NCI-H226 (cell line): ENCODE results near the gene MTHFD1L.
A peak's percentile ranks its signal among the peaks of the same experiment; 100 is the strongest.

Experiments used
- DNase-seq: peaks from one replicate; pipeline ENCODE4 v3.0.0-alpha.2; 2015

The MTHFD1L gene

DNA sequence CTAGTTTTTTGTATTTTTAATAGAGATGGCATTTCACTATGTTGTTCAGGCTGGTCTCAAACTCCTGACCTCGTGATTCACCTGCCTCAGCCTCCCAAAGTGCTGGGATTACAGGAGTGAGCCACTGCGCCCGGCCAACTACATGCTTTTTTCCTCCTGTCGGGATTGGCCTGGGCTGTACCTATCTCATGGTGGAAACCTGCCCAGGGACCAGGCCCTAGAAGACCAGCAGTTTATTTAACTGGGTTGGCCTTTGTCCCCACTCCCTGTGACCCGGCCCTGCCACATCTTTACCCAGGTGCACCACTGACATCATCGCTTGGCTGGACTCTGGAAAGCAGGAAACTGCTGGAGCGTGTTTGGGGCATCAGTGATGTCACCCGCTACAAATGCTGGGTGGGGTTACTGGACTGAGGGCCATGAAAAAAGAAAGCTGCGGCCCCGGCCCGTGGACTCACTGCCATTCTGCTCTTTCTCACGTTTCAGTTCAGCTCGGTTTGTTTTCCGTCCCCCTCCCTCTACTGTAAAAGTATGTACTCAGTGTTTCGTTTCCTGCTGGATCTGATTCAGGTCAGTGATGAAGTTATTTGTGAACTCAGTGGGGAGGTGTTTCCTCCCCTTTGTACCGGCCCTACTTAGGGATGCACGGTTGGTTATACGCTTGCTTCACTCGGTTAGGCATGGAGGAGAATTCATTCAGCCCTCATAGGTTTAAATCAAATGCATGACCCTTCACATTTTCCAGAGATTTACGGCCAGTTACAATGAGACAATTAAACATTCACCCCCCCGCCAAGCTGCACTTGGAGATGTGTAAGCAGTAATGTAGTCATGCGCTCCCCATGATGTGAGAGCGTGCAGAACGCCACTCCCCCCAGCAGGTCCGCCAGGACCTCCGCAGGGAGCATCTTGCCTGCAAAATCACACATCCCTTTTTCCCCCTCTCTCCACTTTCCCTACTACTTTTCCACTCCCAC is 179.3 kb downstream of the MTHFD1L start:
- DNase-seq: peak; percentile 33

DNA sequence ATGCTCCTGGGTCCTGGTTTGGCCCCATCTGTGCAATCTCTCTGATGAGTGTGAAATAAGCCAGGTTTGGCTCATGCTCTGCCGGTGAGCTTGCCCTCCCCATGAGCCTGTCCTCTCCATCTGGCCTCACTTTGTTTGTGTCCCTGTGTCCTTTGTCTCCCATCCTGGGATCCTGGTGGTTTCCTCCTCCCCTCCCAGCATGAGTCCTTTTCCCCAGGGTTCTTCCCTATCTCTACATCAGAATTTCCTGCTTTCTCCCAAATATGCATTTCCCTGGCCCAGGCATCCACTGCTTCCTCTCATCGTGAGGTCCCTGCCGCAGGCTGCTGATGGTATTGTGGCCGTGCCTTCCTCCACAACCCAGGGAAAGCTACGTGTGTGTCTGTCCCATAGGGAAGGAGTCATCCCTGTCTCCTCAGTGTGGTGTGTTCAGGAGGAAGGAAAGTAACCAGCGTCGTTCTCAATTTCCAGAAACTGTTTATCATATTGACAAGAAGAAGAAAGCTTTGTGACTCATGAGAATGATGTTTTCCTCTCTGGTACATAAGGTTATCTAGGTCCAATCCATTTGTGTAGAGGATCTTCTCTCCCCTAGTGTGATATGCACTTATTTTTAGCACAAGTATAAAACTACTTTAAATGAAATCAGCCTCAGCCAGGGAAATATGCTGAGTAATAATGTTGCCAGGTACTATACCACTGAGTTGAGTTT is 180.2 kb downstream of the MTHFD1L start:
- DNase-seq: peak; percentile 64

DNA sequence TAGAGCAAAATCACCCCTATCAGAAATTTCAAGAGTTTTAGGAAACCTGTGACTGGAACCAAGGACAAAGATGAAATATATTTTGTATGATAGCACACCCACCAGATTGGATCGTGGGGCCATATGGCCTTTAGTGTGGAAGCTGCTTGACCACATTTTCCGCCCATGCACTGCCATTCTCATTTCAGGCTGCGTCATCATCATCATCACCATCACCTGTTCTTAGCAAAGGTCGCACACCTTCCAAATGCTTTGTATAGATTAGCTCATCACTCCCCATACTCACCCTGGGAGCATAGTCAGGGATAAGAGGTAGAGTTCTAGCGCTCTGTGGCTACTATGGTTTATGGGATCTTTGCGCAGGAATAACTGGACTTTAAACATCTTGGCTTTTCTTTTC is 185.7 kb downstream of the MTHFD1L start:
- no peak for DNase-seq

GRCh38 chr6:151052021-151052646 is 186.6 kb downstream of the MTHFD1L start:
- no peak for DNase-seq

DNA sequence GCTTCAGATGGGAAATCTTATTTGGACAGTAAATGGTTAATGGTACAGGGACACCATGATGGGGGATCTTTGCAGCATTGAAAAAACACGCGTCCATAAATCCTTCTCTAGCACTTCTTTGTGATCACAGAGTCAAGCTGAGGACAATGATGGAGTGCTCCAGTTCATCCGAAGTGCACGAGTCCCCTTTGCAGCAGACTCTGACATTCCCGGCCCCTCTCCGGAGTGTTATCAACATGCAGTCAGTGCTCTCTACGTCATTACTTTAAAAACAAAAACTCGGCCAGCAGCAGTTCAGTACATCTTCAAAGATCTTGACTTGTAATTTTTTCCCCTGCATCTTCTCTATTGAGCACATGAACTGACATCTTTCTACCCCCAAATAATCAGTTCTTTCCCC is 188.8 kb downstream of the MTHFD1L start:
- DNase-seq: no peak

- DNase-seq: no peak
These were observed 190.9 kb downstream of the MTHFD1L start for GRCh38 chr6:151056230-151056907.

DNA sequence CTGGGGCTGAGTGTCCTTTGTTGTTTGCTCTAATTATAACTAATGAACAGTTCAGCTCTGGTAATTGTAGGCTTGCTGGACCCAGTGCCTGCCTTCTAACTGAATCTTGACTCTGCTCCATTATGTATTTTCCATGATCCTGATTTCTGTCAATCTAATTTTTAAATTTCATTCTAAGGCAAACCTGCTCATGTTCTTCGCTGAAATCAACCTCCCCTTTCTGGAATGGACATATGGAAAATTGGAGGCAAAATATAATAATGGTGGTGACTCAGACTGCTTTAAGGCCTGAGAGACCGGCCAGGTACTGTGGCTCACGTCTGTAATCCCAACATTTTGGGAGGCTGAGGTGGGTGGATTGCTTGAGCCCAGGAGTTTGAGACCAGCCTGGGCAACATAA is 191.6 kb downstream of the MTHFD1L start:
- no peak for DNase-seq

- no peak for DNase-seq
These were observed 192.7 kb downstream of the MTHFD1L start for GRCh38 chr6:151058021-151058733.

DNA sequence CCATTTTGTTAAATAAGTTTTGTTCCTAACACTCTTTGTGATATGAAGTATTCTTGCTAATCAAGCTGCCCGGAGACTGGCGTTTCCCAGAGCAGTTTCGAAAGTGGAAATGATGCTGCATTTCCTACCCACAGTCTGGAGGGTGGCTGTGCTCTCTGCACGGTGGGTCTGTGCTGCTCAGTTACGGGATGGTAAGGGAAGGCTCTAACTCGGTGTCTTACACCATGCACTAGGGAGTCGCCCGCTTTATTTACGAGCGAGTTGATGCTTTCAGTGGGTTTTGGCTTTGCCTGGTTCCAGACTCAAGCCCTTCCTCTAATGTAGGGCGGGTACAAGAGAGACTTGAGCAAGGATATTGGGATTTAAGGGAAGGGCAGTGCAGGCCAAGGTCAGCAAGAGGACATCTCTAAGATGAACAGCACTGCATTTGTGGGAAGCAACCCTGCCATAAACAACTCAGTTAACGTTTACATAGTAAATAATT is 194.2 kb downstream of the MTHFD1L start:
- peak; percentile 29 for DNase-seq

- DNase-seq: peak; percentile 88
These were observed 194.7 kb downstream of the MTHFD1L start for GRCh38 chr6:151060096-151060765.

DNA sequence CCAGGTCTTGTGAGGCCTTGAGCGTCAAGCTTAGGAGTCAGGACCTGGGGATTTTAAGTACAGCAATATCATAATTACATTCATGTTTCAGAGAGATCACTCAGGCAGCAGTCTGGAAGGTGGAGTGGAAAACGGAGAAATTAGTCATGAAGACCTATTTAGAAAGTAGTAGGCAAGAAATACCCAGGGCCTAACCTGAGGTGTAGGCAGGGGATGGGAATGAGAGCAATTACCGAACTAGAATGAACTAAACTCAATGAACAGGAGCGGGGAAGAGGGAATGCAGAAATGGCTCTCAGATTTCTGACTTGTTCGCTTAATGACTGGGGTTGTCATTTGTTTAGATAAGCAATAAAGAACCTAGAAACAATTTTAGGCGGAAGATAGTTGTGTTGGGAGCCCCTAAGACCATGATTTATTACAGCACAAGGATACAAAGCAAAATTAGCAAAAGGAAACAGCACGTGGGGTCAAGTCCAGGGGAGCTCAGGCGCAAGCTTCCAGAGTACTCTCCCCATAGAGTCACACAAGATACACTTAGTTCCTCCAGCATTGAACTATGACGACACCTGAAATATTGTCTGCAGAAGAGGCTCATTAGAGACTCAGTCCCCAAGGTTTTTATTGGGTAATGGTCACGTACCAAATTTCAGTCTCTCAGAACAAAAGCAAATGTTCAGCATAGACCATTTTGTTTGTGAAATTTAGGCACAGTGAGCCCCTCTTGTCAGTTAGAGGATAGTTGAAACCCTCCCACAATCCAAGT is 195.4 kb downstream of the MTHFD1L start:
- DNase-seq: no peak

- DNase-seq: peak; percentile 59
These were observed 197.8 kb downstream of the MTHFD1L start for GRCh38 chr6:151063352-151063751.

- no peak for DNase-seq
These were observed 198.5 kb downstream of the MTHFD1L start for GRCh38 chr6:151063842-151064647.

DNA sequence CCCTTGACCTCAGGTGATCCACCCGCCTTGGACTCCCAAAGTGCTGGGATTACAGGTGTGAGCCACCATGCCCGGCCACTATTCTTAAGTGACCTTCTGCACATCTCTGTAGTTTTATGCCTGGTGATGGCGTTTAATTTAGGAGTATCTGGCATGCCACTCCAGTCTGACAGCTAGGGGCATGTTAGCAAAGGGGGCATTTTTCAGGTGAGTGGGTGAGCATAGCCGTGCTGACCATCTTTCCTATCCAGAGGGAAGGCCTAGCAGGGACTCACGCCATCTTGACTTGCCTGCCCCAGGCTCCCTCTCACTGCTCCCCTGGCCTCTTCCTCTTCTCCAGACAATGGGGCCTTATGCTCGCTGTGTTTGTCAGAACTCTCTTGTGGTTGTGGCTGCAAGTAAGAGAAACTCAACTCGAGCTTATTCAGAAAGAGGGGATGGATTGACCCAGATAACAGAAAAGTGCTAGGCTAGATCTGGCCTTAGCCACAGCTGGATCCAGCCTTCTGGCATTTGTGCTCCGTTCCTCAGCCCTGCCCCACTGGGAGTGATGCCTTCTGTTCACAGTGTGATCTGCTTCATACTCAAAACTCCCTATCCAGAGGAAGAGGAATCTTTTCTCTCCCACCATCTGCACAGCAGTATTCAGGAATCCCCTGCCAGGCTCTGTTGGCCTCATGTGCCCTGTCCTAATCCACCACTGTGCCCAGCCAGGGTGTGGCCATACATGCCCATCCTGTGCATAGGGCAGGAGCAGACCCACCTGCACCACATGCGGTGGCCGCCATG is 199.7 kb downstream of the MTHFD1L start:
- no peak for DNase-seq

GRCh38 chr6:151067684-151068596 is 202.4 kb downstream of the MTHFD1L start:
- peak; percentile 88 for DNase-seq

GRCh38 chr6:151068761-151069312 is 203.3 kb downstream of the MTHFD1L start:
- DNase-seq: peak; percentile 84

GRCh38 chr6:151069641-151070040 is 204.1 kb downstream of the MTHFD1L start:
- no peak for DNase-seq
